HepG2 (cell line): ENCODE results near the gene CARD9. TPM values are rescaled to one million over a fixed set of nuclear protein-coding genes. Genes with fewer than 3 reads are reported as not detected.

ENCODE experiments used
- BCL6 ChIP-seq: IDR thresholded peaks from 2 replicates; pipeline ENCODE4 v1.6.1; 2016; ENCODE audit warnings: missing genetic modification reagents, missing compliant biosample characterization
- FOXC1 ChIP-seq: sonication (generic); formaldehyde crosslinking; IDR thresholded peaks from 2 replicates; pipeline ENCODE4 v1.8.0; 2022; ENCODE audit warnings: mild to moderate bottlenecking, missing genetic modification reagents, borderline replicate concordance
- HCFC1 ChIP-seq: fragments of 150-350 bp; IDR thresholded peaks from 2 replicates; pipeline ENCODE4 v1.6.1; 2014; ENCODE audit warnings: low read depth, low read length
- MLLT10 ChIP-seq: sonication (generic); formaldehyde crosslinking; IDR thresholded peaks from 2 replicates; pipeline ENCODE4 v1.4.0; 2020; ENCODE audit warnings: missing genetic modification reagents
- NFIB ChIP-seq: sonication (generic); formaldehyde crosslinking; IDR thresholded peaks from 2 replicates; pipeline ENCODE4 v1.9.0; 2021; ENCODE audit warnings: missing genetic modification reagents, mild to moderate bottlenecking, borderline replicate concordance
- RARA ChIP-seq: IDR thresholded peaks from 2 replicates; pipeline ENCODE4 v1.6.1; 2016; ENCODE audit warnings: missing genetic modification reagents, missing compliant biosample characterization
- SALL2 ChIP-seq: sonication (generic); formaldehyde crosslinking; IDR thresholded peaks from 2 replicates; pipeline ENCODE4 v1.8.1; 2023; ENCODE audit warnings: mild to moderate bottlenecking, missing genetic modification reagents, inconsistent platforms
- SMARCC2 ChIP-seq: fragments of 450-650 bp; IDR thresholded peaks from 2 replicates; pipeline ENCODE4 v1.6.1; 2017; ENCODE audit warnings: antibody characterized with exemption, mild to moderate bottlenecking
- TBX2 ChIP-seq: sonication (generic); formaldehyde crosslinking; IDR thresholded peaks from 2 replicates; pipeline ENCODE4 v1.5.0; 2020; ENCODE audit warnings: missing genetic modification reagents, mild to moderate bottlenecking, borderline replicate concordance
- TOE1 ChIP-seq: sonication (generic); formaldehyde crosslinking; IDR thresholded peaks from 2 replicates; pipeline ENCODE4 v1.4.0; 2020; ENCODE audit warnings: mild to moderate bottlenecking, missing genetic modification reagents
- U2AF2 ChIP-seq: fragments of 200-400 bp; formaldehyde crosslinking; IDR thresholded peaks from 2 replicates; pipeline ENCODE4 v1.6.1; 2017; ENCODE audit warnings: low read depth, mild to moderate bottlenecking, low read length
- ZKSCAN5 ChIP-seq: sonication (generic); formaldehyde crosslinking; IDR thresholded peaks from 2 replicates; pipeline ENCODE4 v1.5.1; 2020; ENCODE audit warnings: mild to moderate bottlenecking, missing genetic modification reagents
- polyA plus RNA-seq, 8 experiments: library from polyadenylated mRNA; depleted of rRNA in 3 of 8; stranded (reverse) in 7 of 8; unstranded in 1 of 8; fragments of >200 nt; fragmentation: Illumina TruSeq in 4 of 8; extraction: Trizol in 4 of 8; gene quantifications; 2 replicates each; pipeline versions ENCODE4 v1.2.1 to v1.2.3, GENCODE V29; 2011 to 2016; ENCODE audit warnings: low read depth in 4 of 8, missing spikeins in 1 of 8, mixed read lengths in 1 of 8; ENCODE audit not compliant: insufficient read depth in 1 of 8
- total RNA-seq, 5 experiments: library from RNA; depleted of rRNA; stranded (reverse); fragments of >200 nt; fragmentation: Illumina TruSeq; extraction: Trizol; gene quantifications; 2 replicates each; pipeline ENCODE4 v1.2.3, GENCODE V29; 2016; ENCODE audit warnings: low read depth in 1 of 5
- TF ChIP-seq, protein P1 (sequence below), 2 experiments: sonication (generic) in 1 of 2; formaldehyde crosslinking in 1 of 2; IDR thresholded peaks; 2 replicates each; pipeline versions ENCODE4 v1.6.1 to v1.9.0; 2014 to 2022; ENCODE audit warnings: antibody characterized with exemption in 1 of 2, borderline replicate concordance in 1 of 2, inconsistent platforms in 1 of 2, low read depth in 1 of 2, missing genetic modification reagents in 1 of 2
- TF ChIP-seq, protein P2 (sequence below): sonication (generic); formaldehyde crosslinking; IDR thresholded peaks from 2 replicates; pipeline ENCODE4 v1.5.0; 2020; ENCODE audit warnings: mild to moderate bottlenecking, missing genetic modification reagents
- TF ChIP-seq, protein P3 (sequence below): sonication (generic); formaldehyde crosslinking; IDR thresholded peaks from 2 replicates; pipeline ENCODE4 v1.5.1; 2020; ENCODE audit warnings: mild to moderate bottlenecking, missing genetic modification reagents

CARD9 gene
- total and polyA plus RNA-seq, 2 of the 13 experiments (the other 11 are each of a cell fraction or from before 2014, with no cell fraction given): 3.3 to 7.4 TPM

DNA sequence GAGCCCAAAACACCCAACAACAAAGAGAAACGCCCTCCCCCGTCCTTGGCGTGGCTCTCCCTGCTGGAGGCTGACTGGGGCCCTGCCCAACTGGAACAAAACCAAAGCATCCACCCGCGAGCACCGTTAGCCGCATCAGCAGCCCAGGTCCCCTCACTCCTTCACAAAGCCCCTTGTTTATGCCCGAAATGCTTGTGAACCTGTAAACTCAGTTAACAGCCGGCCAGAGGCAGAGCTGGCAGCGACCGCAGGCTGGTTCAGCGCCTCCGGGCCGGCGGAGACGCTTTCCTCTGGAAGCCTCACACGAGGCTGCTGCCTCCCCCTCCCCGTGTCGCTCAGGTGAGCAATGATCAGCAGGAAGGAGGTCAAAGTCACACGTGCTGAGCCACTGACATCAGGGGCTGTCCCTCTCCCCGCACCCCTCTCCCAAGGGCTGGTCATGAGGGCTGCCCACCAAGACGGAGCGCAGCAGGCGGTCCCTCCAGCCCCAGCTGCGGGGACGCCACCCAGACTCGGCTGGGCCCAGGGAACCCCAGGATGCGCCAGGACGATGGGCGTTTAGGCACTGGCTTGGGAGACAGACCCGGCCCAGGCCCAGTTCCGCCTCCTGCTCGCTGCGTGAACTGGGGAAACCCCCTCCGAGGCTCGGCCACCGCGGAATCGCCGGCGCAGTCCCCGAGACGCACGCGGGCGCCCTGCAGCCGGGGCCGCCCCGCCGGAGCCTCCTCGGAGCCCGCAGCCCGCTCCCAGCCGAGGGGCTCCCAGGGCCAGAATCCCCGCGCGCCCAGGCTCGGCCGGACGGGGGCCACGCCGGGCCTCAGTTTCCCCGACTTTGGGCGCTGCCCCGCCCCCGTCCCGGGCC is 25.9 kb upstream of the CARD9 start (continued):
- TF ChIP-seq, protein P1, sequence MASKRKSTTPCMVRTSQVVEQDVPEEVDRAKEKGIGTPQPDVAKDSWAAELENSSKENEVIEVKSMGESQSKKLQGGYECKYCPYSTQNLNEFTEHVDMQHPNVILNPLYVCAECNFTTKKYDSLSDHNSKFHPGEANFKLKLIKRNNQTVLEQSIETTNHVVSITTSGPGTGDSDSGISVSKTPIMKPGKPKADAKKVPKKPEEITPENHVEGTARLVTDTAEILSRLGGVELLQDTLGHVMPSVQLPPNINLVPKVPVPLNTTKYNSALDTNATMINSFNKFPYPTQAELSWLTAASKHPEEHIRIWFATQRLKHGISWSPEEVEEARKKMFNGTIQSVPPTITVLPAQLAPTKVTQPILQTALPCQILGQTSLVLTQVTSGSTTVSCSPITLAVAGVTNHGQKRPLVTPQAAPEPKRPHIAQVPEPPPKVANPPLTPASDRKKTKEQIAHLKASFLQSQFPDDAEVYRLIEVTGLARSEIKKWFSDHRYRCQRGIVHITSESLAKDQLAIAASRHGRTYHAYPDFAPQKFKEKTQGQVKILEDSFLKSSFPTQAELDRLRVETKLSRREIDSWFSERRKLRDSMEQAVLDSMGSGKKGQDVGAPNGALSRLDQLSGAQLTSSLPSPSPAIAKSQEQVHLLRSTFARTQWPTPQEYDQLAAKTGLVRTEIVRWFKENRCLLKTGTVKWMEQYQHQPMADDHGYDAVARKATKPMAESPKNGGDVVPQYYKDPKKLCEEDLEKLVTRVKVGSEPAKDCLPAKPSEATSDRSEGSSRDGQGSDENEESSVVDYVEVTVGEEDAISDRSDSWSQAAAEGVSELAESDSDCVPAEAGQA (IDR thresholded peaks at IDR 0.05; ENCODE audit: low read depth): no peak
- TF ChIP-seq, protein P1 (CRISPR knock-in tag; IDR thresholded peaks at IDR 0.05; ENCODE audit: borderline replicate concordance): no peak
- 0 out of 2 replicates have a peak, but pooled peaks have one; percentile 23 for TF ChIP-seq TBX2
- TF ChIP-seq HCFC1: no peak
- TF ChIP-seq TOE1 (CRISPR knock-in tag): no peak
- TF ChIP-seq MLLT10: no peak
- TF ChIP-seq FOXC1 (CRISPR knock-in tag): no peak
- TF ChIP-seq SMARCC2: no peak
- no peak for TF ChIP-seq U2AF2
- TF ChIP-seq, protein P2, sequence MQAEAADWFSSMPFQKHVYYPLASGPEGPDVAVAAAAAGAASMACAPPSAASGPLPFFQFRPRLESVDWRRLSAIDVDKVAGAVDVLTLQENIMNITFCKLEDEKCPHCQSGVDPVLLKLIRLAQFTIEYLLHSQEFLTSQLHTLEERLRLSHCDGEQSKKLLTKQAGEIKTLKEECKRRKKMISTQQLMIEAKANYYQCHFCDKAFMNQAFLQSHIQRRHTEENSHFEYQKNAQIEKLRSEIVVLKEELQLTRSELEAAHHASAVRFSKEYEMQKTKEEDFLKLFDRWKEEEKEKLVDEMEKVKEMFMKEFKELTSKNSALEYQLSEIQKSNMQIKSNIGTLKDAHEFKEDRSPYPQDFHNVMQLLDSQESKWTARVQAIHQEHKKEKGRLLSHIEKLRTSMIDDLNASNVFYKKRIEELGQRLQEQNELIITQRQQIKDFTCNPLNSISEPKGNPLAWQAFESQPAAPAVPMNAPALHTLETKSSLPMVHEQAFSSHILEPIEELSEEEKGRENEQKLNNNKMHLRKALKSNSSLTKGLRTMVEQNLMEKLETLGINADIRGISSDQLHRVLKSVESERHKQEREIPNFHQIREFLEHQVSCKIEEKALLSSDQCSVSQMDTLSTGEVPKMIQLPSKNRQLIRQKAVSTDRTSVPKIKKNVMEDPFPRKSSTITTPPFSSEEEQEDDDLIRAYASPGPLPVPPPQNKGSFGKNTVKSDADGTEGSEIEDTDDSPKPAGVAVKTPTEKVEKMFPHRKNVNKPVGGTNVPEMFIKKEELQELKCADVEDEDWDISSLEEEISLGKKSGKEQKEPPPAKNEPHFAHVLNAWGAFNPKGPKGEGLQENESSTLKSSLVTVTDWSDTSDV (CRISPR knock-in tag): no peak
- no peak for TF ChIP-seq ZKSCAN5
- TF ChIP-seq NFIB: no peak
- TF ChIP-seq, protein P3, sequence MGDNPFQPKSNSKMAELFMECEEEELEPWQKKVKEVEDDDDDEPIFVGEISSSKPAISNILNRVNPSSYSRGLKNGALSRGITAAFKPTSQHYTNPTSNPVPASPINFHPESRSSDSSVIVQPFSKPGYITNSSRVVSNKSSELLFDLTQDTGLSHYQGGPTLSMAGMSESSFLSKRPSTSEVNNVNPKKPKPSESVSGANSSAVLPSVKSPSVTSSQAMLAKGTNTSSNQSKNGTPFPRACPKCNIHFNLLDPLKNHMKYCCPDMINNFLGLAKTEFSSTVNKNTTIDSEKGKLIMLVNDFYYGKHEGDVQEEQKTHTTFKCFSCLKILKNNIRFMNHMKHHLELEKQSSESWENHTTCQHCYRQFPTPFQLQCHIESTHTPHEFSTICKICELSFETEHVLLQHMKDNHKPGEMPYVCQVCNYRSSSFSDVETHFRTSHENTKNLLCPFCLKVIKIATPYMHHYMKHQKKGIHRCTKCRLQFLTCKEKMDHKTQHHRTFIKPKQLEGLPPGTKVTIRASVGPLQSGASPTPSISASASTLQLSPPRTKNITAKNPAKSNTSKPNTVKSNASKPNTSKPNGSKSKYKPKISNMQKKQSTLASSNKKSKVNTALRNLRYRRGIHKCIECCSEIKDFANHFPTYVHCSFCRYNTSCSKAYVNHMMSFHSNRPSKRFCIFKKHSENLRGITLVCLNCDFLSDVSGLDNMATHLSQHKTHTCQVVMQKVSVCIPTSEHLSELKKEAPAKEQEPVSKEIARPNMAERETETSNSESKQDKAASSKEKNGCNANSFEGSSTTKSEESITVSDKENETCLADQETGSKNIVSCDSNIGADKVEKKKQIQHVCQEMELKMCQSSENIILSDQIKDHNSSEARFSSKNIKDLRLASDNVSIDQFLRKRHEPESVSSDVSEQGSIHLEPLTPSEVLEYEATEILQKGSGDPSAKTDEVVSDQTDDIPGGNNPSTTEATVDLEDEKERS (CRISPR knock-in tag): no peak
- TF ChIP-seq SALL2 (CRISPR knock-in tag): no peak
- TF ChIP-seq RARA (CRISPR knock-in tag): no peak
- no peak for TF ChIP-seq BCL6 (CRISPR knock-in tag)
